GM06990 (cell line): ENCODE results near the gene CLMN.

Experiments
- DNase-seq: peaks from one replicate; pipeline ENCODE4 v3.0.0-alpha.2; 2011; ENCODE audit not compliant: insufficient read length; ENCODE audit errors: extremely low read depth
- H3K27me3 ChIP-seq: replicated peaks from 2 replicates; pipeline ENCODE4 v1.6.0; 2011; ENCODE audit warnings: low read length; ENCODE audit not compliant: control insufficient read depth, insufficient read depth
- H3K36me3 ChIP-seq: 2 replicates; pipeline ENCODE4 v1.5.1; 2011; ENCODE audit warnings: low read length; ENCODE audit not compliant: control insufficient read depth, insufficient read depth
- H3K4me3 ChIP-seq: replicated peaks from 2 replicates; pipeline ENCODE4 v1.5.1; 2011; ENCODE audit warnings: low read depth, mild to moderate bottlenecking, control low read depth, low read length
- TF ChIP-seq, protein P1 (sequence below): IDR thresholded peaks from 2 replicates; pipeline ENCODE4 v1.5.1; 2011; ENCODE audit warnings: low read length, control low read depth, mild to moderate bottlenecking, inconsistent platforms; ENCODE audit not compliant: insufficient read depth, poor library complexity, severe bottlenecking

The CLMN gene

DNA sequence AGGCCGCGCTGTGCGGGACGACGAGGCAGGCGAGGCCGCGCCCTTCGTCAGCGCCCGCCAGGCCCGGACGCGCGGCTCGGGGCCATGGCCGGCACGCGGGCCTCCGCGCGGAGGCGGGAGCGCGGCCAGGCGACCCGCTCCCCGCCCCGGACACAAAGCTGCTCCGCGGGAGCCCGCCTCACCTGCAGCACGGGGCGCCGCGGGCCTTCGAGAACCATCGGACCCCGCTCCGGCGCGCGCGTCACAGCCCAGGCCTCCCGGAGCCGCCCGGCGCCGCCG, 162.7 kb downstream of the CLMN start:
- H3K27me3 ChIP-seq = no peaks in the 10 kb centered on the region
- H3K36me3 ChIP-seq = no peaks in the 10 kb centered on the region
- peak overlapping the region; percentile 87 for H3K4me3 ChIP-seq
- no peak for DNase-seq
- TF ChIP-seq, protein P1, sequence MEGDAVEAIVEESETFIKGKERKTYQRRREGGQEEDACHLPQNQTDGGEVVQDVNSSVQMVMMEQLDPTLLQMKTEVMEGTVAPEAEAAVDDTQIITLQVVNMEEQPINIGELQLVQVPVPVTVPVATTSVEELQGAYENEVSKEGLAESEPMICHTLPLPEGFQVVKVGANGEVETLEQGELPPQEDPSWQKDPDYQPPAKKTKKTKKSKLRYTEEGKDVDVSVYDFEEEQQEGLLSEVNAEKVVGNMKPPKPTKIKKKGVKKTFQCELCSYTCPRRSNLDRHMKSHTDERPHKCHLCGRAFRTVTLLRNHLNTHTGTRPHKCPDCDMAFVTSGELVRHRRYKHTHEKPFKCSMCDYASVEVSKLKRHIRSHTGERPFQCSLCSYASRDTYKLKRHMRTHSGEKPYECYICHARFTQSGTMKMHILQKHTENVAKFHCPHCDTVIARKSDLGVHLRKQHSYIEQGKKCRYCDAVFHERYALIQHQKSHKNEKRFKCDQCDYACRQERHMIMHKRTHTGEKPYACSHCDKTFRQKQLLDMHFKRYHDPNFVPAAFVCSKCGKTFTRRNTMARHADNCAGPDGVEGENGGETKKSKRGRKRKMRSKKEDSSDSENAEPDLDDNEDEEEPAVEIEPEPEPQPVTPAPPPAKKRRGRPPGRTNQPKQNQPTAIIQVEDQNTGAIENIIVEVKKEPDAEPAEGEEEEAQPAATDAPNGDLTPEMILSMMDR = no peak

DNA sequence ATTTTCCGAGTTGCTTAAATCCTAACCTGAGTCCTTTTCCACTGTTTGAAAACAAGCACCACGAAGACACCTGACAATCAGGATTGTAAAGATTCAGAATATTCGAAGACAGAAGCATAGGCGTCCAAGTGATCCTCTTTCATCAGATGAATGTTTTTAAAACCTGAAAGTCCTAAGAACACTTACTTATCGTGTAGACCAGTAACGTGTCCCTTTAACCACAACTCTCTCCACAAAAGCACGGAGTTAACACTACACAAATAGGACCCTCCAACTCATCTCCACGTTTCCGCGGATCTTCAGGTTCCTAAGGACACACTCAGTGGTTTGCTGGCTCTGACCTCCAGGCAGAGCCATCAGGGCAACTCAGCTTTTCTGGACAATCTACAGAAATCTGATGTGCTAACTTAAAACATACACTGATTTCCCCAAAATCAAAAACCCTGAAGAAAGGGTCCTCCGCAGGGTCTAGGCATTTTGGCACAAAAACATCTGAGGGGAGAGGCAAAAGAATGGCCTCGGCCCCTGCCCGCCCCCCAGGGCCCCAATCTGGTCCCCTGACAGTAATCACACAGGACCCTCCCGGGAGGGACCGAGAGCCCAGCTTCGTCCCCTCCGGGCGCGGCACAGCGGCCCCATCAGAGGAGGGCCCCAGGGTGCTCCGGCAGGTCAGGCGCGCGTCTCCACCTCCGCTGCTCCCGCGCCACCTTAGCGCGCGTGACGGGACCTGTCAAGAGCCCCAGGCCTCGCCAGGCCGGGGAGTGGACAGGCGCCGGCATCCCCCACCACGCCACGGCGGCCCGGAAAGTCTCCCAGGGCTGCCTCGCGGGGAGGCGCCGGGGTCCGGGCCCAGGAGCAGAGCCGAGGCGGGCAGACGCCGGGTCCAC, 163.3 kb downstream of the CLMN start:
- H3K36me3 ChIP-seq = no peaks in the 10 kb centered on the region
- peak overlapping the region; percentile 87 for H3K4me3 ChIP-seq
- H3K27me3 ChIP-seq = no peaks in the 10 kb centered on the region
- TF ChIP-seq, protein P1 = no peak
- peak; percentile 58 for DNase-seq

GRCh38 chr14:95155045-95155444, 164.7 kb downstream of the CLMN start:
- Histone ChIP-seq H3K4me3 (no peak overlapping the region), H3K36me3 (no peaks in the 10 kb centered on the region), H3K27me3 (no peaks in the 10 kb centered on the region)
- TF ChIP-seq, protein P1 = no peak
- DNase-seq = no peak

DNA sequence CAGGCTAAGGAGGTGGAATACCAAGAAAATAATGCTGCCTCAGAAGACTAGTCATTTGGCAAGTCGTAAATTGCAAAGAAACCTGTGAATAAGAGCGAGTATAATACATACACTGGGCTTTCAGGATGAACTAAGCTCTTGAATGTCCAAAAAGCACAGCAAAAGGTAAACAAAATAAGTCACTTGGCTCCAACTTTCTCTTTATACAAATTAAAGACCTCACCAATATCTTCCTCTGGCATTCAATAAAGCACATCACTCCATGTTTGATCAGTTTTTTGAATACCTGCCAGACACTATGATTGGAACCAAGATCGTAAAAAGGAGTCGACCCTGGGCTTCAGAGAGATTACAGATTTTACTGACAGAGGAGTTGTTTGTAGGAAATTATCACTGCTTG, 165.8 kb downstream of the CLMN start:
- TF ChIP-seq, protein P1 = no peak
- Histone ChIP-seq H3K36me3 (no peaks in the 10 kb centered on the region), H3K4me3 (no peak overlapping the region)

GRCh38 chr14:95151561-95151960, 168.1 kb downstream of the CLMN start:
- no peaks in the 10 kb centered on the region for H3K36me3 ChIP-seq
- DNase-seq = no peak
- no peaks in the 10 kb centered on the region for H3K27me3 ChIP-seq
- H3K4me3 ChIP-seq = no peak overlapping the region
- TF ChIP-seq, protein P1 = no peak

More for the DNA sequence above, 165.8 kb downstream of the CLMN start:
- H3K27me3 ChIP-seq = no peaks in the 10 kb centered on the region
- no peak for DNase-seq
